NCI-H446 treated with DMSO at 0.1 percent for 48 hours (cell line): ENCODE measurements around the gene POLL.
A peak's percentile ranks its signal among the peaks of the same experiment; 100 is the strongest.
"Not testable (repeated sequence)": the region's sequence is repeated elsewhere in the genome, so short reads cannot be mapped to it uniquely, and the experiment has no call there.

ENCODE experiments used
- DNase-seq: peaks from one replicate; lab custom pipeline; 2025; lab: John Stamatoyannopoulos, UW

The POLL gene

GRCh38 chr10:101587725-101588653 lies at the start of gene POLL, which contains the start of gene DPCD:
POLL (minus strand) TSS chr10:101588257; CDS start chr10:101587360, 897 bp downstream.
DPCD (plus strand) TSS chr10:101588321; CDS start chr10:101588337, 16 bp downstream.
- DNase-seq = peak; percentile 66

GRCh38 chr10:101633510-101633909 lies 45.5 kb upstream of the POLL start:
- DNase-seq = not testable (repeated sequence)

- DNase-seq = no peak
These were observed 43.9 kb upstream of the POLL start for GRCh38 chr10:101631821-101632475.

DNA sequence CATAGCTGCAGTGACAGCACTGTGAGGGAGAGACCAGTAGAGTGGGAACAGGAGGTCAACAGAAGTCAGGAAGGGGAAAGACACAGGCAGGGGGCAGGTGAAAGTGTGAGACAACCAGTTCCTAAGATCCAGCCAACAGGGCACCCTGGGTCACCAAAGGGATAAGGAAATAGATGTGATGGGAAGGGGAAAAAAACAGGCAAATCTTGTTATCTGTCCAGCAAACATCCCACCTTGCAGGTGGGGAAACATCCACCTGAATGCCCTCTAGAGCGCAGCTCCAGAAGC lies 42.5 kb upstream of the POLL start:
- no peak for DNase-seq

DNA sequence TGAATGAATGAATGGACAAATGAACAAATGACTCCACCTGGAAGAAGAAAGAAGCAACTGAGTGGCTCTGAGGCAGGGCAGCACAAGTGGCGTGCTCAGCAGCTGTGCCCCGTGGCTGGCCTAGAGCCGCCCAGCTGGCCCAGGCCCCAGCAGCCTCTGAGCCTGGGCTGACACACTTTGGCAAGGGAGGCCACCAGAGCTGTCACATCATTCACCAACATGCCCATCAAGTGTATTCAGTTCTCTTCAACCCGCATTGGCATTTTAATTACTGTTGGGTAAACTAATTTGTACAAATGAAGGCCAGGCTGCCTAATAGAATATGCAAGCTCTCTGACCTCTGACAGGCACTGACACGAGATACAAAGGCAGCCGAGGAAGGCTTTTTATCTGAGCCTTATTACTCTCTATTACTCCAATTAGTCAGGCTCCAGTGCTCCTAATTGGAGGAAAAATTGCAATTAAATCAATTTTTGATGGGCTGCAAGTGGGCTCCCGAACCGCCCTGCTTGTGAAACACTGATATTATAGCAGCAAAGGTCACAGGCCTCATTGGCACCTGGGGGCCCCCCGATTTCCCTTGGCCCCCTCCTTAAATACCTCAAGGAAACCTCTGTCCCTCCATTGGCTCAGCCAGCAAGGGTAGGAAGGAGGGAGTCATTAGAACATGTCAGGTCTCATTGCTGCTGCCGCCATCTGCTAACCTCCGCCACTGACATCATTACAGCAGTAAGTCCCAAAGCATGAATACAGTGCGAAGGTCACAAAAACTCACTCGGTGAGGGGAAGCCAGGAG lies 42.0 kb upstream of the POLL start:
- DNase-seq = no peak

GRCh38 chr10:101625821-101626412 lies 37.9 kb upstream of the POLL start:
- peak; percentile 10 for DNase-seq

DNA sequence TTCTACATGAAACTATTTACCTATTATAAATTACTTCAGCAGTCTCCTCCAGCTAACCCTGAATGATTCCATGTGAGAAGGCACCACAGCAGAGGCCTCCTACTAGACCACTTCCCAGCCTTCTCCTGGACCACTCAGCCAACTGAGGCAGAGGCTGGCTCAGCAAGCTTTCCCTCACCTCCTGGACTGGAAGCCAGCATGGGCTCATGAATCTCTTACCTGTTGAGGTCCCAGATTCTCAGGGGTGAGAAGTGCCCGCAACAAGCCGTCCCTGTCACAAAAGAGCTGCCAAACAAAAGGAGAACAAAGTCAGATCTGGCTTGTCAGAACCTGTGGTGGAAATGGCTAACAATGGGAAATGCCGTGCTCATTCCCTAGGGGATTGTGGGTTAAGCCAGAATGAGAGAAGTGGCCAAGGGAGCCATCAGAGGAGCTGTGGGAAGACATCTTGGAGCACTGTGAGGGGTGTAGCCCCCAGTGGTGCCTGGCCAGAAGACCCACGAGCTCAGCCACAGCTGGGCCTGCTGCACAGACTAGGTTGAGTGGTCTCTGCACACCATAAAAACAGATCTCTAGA lies 36.6 kb upstream of the POLL start:
- DNase-seq = no peak

DNA sequence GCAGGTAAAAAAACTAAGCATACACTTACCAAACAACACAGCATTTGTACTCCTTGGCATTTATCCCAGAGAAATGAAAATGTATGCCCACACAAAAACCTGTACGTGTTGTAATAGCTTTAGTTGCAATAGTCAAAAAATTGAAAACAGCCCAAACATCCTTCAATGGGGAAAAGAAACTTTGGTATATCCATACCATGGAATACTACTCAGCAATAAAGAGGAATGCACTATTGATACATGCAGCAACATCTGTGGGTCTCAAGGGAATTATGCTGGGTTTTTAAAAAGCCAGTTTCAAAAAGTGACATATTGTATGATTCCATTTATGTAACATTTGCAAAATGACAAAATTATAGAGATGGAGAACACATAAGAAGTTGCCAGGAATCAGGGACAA lies 35.5 kb upstream of the POLL start:
- DNase-seq = no peak

GRCh38 chr10:101619983-101620382 lies 31.9 kb upstream of the POLL start:
- no peak for DNase-seq

DNA sequence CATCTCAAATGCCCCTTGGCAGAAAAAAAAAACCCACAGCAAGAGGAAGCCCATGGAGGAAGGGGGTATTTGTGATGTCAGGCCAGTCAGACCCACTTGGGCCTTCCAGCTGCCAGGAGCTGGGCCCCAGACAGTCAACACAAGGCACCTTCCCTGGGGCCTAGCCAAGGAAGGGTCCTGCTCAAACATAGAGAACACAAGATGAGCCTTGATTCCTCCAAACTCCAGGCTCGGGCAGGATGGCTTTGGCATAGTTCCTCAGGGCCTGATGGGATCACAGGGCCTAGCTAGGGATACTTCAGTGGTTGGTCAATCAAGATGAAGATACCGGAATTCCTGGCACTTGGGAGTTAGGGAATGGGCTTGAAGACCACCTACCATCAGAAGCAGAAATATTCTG lies 30.8 kb upstream of the POLL start:
- DNase-seq = no peak

GRCh38 chr10:101617824-101618568 lies 29.9 kb upstream of the POLL start:
- no peak for DNase-seq

DNA sequence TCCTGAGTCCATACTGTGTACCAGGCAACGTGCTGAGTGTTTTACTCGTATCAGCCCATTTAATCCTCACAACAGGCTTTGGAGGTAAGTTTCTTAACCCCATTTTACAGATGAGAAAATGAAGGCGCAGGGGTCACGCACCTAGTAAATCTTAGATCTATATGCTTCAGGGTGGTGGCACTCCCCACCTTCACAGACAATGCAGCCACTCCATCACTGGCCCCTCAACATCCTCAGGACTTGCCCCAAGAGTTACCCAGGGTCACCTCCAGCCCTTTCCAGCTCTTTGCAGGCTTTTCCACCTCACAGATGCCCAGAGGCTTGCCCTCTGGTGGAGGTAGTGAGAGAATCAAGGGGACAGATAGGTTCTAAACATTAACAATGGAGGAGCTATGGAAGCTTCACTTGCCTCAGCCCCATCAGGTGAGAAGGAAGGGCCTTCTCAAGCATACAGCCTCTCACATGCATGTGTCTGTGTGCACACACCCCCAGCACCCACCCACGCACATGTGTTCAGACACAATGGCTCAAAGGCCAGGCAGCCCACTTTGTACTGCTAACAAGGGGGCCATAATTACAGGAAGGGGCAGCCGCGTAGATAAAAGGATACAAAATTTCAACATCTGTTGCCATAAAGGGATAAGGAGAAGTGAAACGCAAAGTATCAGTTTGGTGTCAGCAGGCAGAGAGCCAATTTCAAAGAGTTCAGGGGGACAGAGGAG lies 29.2 kb upstream of the POLL start:
- no peak for DNase-seq

- no peak for DNase-seq
These were observed 28.5 kb upstream of the POLL start for GRCh38 chr10:101616415-101617101.

- no peak for DNase-seq
These were observed 27.6 kb upstream of the POLL start for GRCh38 chr10:101615525-101616116.

DNA sequence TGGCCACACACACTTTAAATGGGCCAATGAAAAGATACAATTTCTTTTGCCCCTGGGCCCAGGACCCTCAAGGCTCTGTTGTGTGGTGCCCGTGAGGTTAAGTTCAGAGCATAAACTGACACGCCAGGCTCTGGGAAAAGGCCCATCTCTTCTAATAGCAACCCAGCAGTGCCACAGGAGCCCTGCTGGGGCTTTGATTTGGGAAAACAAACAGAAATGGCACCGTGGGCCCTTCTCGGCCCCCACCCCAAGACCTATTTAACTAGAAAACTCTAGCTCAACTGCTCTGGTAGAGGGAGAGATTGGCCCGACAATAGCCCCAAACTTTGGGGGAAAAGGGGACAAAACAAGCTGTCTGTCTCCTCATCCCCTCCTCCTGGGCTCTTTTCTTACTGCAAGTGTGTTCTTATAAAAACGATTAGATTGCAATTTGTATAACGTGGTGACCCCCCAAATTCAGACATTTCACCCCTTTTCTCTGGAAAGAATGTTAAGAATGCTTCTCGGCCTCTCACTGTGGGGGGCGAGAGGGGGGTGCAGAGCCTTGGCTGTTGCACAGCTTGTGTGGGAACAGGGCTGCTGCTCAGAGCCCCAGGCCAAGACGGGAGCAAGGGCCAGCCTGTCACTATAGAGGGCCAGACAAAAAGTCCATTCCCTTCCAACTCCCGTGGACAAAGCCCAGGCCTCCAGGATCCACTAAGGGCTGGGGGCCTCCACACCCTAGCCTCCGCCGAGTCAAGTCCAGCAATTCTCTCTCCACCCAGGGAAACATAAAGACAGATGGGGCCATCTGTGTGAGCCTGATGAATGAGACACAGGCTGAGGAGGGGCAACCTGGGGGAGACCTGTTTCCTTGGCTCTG lies 26.8 kb upstream of the POLL start:
- no peak for DNase-seq

DNA sequence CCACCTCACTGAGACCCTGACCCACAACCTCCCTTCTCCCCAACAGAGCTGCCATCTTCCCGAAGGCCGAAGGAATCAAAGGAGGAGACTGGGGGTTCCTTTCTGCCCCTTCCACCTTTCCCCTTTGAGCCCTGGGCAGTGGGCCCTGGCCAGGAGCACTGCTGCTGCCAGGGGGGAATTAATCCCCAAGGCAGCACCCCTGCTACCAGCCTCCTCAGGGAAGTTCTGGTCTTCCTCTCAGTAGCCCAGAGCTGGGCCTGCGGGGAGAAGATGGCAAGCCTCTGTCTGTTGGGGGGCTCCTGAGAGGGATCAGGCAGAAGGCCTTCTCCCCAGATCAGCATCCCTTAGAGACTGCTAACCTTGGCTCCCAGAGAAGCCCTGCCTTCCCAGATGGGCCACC lies 25.6 kb upstream of the POLL start:
- no peak for DNase-seq

- DNase-seq = no peak
These were observed 24.8 kb upstream of the POLL start for GRCh38 chr10:101612872-101613271.

- no peak for DNase-seq
These were observed 24.0 kb upstream of the POLL start for GRCh38 chr10:101612086-101612485.
